Sigmoid colon (tissue), 7 donors: Measurements from ENCODE around the gene ADAMTSL1. TPM values are rescaled to one million over a fixed set of nuclear protein-coding genes. Genes with fewer than 3 reads are reported as not detected.
"Not testable (repeated sequence)": the region's sequence is repeated elsewhere in the genome, so short reads cannot be mapped to it uniquely, and the experiment has no call there.

Source experiments
- DNase-seq: peaks from one replicate; pipeline ENCODE4 v3.0.0-alpha.2; 2019
- H3K27ac ChIP-seq, 4 donors: fragments of 200-600 bp; sonication (generic); one replicate each; pipeline ENCODE4 v1.5.1; 2016 to 2019; ENCODE audit warnings: mild to moderate bottlenecking in 1 of 4
- H3K27me3 ChIP-seq, 3 donors: fragments of 200-600 bp; sonication (generic); one replicate each; pipeline ENCODE4 v1.5.1; 2019; ENCODE audit warnings: mild to moderate bottlenecking in 1 of 3
- H3K36me3 ChIP-seq, 4 donors: fragments of 200-600 bp; sonication (generic); one replicate each; pipeline ENCODE4 v1.5.1; 2016 to 2019
- H3K4me1 ChIP-seq, 4 donors: fragments of 200-600 bp; sonication (generic); one replicate each; pipeline ENCODE4 v1.5.1; 2017 to 2019
- H3K4me3 ChIP-seq, 4 donors: fragments of 200-600 bp; sonication (generic); one replicate each; pipeline ENCODE4 v1.5.1; 2017 to 2019; ENCODE audit warnings: mild to moderate bottlenecking in 2 of 4, moderate library complexity in 1 of 4
- H3K9me3 ChIP-seq, 4 donors: fragments of 200-600 bp in 3 of 4; sonication (generic) in 3 of 4; one replicate each; pipeline versions ENCODE4 v1.5.1 to v1.6.1; 2013 to 2019
- EP300 ChIP-seq, 4 donors: sonication (generic); formaldehyde crosslinking; IDR thresholded peaks; one replicate each; pipeline ENCODE4 v1.6.1; 2017; ENCODE audit warnings: antibody characterized with exemption in 4 of 4
- POLR2A ChIP-seq, 2 donors: fragments of 450-650 bp; IDR thresholded peaks; one replicate each; pipeline ENCODE4 v1.6.1; 2016; ENCODE audit warnings: antibody characterized with exemption in 2 of 2, mild to moderate bottlenecking in 2 of 2, moderate library complexity in 2 of 2
- POLR2AphosphoS5 ChIP-seq, 4 donors: sonication (generic); formaldehyde crosslinking; IDR thresholded peaks; one replicate each; pipeline ENCODE4 v1.6.1; 2017; ENCODE audit warnings: antibody characterized with exemption in 4 of 4
- WGBS, 2 donors: extraction: QIAGEN DNeasy Blood & Tissue Kit; methylation state at CpG; one replicate each; pipeline ENCODE4 v1.1.7; 2013; 5-methylcytosine and 5-hydroxymethylcytosine counted together
- intact Hi-C: fragments of 100-400 bp; cut with DNase I; formaldehyde crosslinking; loops from one replicate; pipeline ENCODE4 v1.15.1; 2023
- polyA plus RNA-seq, 3 donors: library from polyadenylated mRNA; stranded (reverse); fragments of 200-250 nt; gene quantifications; one replicate each; pipeline ENCODE4 v1.2.3, GENCODE V29; 2013
- total RNA-seq, 4 donors: library from RNA; depleted of rRNA; stranded (reverse); fragments of >200 nt; gene quantifications; one replicate each; pipeline ENCODE4 v1.1.0, GENCODE V29; 2016
- TF ChIP-seq, protein P1 (sequence below), 4 experiments: fragments of 450-650 bp in 3 of 4; fragments of 200-600 bp in 1 of 4; IDR thresholded peaks; one replicate each; pipeline ENCODE4 v1.5.1; 2016 to 2019; ENCODE audit warnings: antibody characterized with exemption in 4 of 4, mild to moderate bottlenecking in 3 of 4, moderate library complexity in 2 of 4
- donor health status: healthy with polysubstance abuse.
- donor health status: Bipolar disorder and iron deficiency.
- donor health status: healthy.

ADAMTSL1 gene
- total and polyA plus RNA-seq, 7 donors: 1.4 to 13.6 (median 6.5) TPM

GRCh38 chr9:18874069-18874468 is 400.1 kb downstream of the ADAMTSL1 start:
- H3K4me3 ChIP-seq: no peak overlapping the region
- H3K4me1 ChIP-seq: no peaks in the 10 kb centered on the region
- TF ChIP-seq, protein P1, sequence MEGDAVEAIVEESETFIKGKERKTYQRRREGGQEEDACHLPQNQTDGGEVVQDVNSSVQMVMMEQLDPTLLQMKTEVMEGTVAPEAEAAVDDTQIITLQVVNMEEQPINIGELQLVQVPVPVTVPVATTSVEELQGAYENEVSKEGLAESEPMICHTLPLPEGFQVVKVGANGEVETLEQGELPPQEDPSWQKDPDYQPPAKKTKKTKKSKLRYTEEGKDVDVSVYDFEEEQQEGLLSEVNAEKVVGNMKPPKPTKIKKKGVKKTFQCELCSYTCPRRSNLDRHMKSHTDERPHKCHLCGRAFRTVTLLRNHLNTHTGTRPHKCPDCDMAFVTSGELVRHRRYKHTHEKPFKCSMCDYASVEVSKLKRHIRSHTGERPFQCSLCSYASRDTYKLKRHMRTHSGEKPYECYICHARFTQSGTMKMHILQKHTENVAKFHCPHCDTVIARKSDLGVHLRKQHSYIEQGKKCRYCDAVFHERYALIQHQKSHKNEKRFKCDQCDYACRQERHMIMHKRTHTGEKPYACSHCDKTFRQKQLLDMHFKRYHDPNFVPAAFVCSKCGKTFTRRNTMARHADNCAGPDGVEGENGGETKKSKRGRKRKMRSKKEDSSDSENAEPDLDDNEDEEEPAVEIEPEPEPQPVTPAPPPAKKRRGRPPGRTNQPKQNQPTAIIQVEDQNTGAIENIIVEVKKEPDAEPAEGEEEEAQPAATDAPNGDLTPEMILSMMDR (IDR thresholded peaks at IDR 0.05): no peak
- no peak for TF ChIP-seq POLR2AphosphoS5 (IDR thresholded peaks at IDR 0.05)
- no peak for TF ChIP-seq EP300 (IDR thresholded peaks at IDR 0.05)
- 92 to 96% methylated on average over 4 of the region's 4 CpGs for WGBS, 2 donors
- intact Hi-C loops: no loop called here
- H3K36me3 ChIP-seq: no peaks in the 10 kb centered on the region
- no peaks in the 10 kb centered on the region for H3K27me3 ChIP-seq
- no peak for DNase-seq
- H3K9me3 ChIP-seq: peaks cover 0 to 7% (median 4%) of the 10 kb centered on the region in 4 donors
- no peak overlapping the region for H3K27ac ChIP-seq

- DNase-seq, H3K4me1 ChIP-seq, H3K36me3 ChIP-seq, H3K4me3 ChIP-seq, H3K9me3 ChIP-seq, H3K27ac ChIP-seq, intact Hi-C loops, H3K27me3 ChIP-seq: not testable (repeated sequence)
Observed at GRCh38 chr9:18874990-18875389, 401.0 kb downstream of the ADAMTSL1 start.

DNA sequence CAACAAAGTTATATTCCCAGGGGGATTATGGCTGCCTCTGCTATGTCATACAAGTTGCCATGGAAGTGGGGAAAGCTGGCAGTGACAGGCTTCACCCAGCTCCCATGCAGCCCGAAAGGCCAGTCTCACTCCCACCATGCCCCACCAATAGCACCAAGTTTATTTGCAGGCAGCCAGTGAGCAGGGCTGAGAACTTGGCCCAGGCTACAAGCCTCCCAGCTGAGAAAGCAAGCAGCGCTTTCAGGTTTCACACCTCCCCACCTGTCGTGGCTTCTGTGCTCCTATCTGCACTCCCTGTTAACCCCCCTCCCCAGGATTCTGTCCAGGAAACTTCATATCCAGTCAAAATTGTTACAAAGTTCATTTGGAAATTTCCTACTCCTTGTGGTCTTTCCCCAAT is 404.0 kb downstream of the ADAMTSL1 start:
- Histone ChIP-seq H3K4me1 (no peaks in the 10 kb centered on the region), H3K27ac (no peak overlapping the region), H3K36me3 (no peaks in the 10 kb centered on the region), H3K4me3 (no peak overlapping the region), H3K27me3 (no peaks in the 10 kb centered on the region), H3K9me3 (no peaks in the 10 kb centered on the region)
- no peak for DNase-seq
- TF ChIP-seq EP300 (IDR thresholded peaks at IDR 0.05): no peak
- no peak for TF ChIP-seq POLR2AphosphoS5 (IDR thresholded peaks at IDR 0.05)
- TF ChIP-seq, protein P1 (IDR thresholded peaks at IDR 0.05): no peak
- no peak for TF ChIP-seq POLR2A (IDR thresholded peaks at IDR 0.05)
- intact Hi-C loops: no loop called here
- WGBS, 2 donors: 92 to 94% methylated on average over 3 of the region's 3 CpGs

- no peaks in the 10 kb centered on the region for H3K27me3 ChIP-seq
- intact Hi-C loops: no loop called here
- no peaks in the 10 kb centered on the region for H3K4me1 ChIP-seq
- 84 to 91% methylated on average over 2 of the region's 2 CpGs for WGBS, 2 donors
- TF ChIP-seq POLR2AphosphoS5 (IDR thresholded peaks at IDR 0.05): no peak
- no peak for TF ChIP-seq POLR2A (IDR thresholded peaks at IDR 0.05)
- TF ChIP-seq, protein P1 (IDR thresholded peaks at IDR 0.05): no peak
- no peaks in the 10 kb centered on the region for H3K36me3 ChIP-seq
- no peak overlapping the region for H3K27ac ChIP-seq
- H3K4me3 ChIP-seq: no peak overlapping the region
- DNase-seq: no peak
- no peaks in the 10 kb centered on the region for H3K9me3 ChIP-seq
Observed at GRCh38 chr9:18881758-18882157, 407.8 kb downstream of the ADAMTSL1 start.

- Histone ChIP-seq H3K27me3 (no peaks in the 10 kb centered on the region), H3K27ac (no peak overlapping the region), H3K9me3 (no peaks in the 10 kb centered on the region), H3K4me1 (peaks cover 0 to 10% (median 7%) of the 10 kb centered on the region in 4 donors), H3K36me3 (no peaks in the 10 kb centered on the region), H3K4me3 (no peak overlapping the region)
- no peak for TF ChIP-seq POLR2AphosphoS5 (IDR thresholded peaks at IDR 0.05)
- no peak for TF ChIP-seq EP300 (IDR thresholded peaks at IDR 0.05)
- no peak for TF ChIP-seq POLR2A (IDR thresholded peaks at IDR 0.05)
- TF ChIP-seq, protein P1 (IDR thresholded peaks at IDR 0.05): no peak
- WGBS, 2 donors: 55 to 88% methylated on average over 1 of the region's 1 CpG
- DNase-seq: no peak
- intact Hi-C loops: no loop called here
Observed at GRCh38 chr9:18887546-18887945, 413.6 kb downstream of the ADAMTSL1 start.
